ENCODE measurements around the gene AVEN.
"Not testable (repeated sequence)": the region's sequence is repeated elsewhere in the genome, so short reads cannot be mapped to it uniquely, and the experiment has no call there.

Gene AVEN

GRCh38 chr15:34010921-34011320 is 28.1 kb downstream of the AVEN start:
- DNase-seq (ENCODE audit: insufficient read length, low spot score) (no peak), FAIRE-seq (no peak)
- TF ChIP-seq CTCF (IDR thresholded peaks at IDR 0.05; ENCODE audit: insufficient read depth, missing control alignments) = no peak

DNA sequence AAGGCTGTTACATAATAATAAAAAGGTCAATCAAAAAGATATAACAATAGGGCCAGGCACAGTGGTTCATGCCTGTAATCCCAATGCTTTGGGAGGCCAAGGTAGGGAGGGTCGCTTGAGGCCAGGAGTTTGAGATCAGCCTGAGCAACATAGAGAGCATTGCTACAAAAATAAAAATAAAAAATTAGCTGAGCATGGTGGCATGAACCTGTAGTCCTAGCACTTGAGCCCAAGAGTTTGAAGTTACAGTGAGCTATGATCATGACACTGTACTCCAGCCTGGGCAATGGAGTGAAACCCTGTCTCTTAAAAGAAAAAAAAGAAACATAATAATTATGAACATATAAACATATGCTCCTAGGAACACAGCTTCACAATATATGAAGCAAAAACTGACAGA is 29.3 kb downstream of the AVEN start:
- FAIRE-seq = no peak
- TF ChIP-seq CTCF (IDR thresholded peaks at IDR 0.05; ENCODE audit: insufficient read depth, missing control alignments) = no peak
- no peak for DNase-seq (ENCODE audit: insufficient read length, low spot score)

GRCh38 chr15:34006381-34006780 is 32.6 kb downstream of the AVEN start:
- DNase-seq (ENCODE audit: insufficient read length, low spot score) = no peak
- no peak for TF ChIP-seq CTCF (IDR thresholded peaks at IDR 0.05; ENCODE audit: insufficient read depth, missing control alignments)
- peak; percentile 25 for FAIRE-seq

- TF ChIP-seq CTCF (IDR thresholded peaks at IDR 0.05; ENCODE audit: insufficient read depth, missing control alignments) = no peak
- FAIRE-seq = no peak
- no peak for DNase-seq (ENCODE audit: insufficient read length, low spot score)
Measured at GRCh38 chr15:34001536-34001935, 37.5 kb downstream of the AVEN start.

- not testable (repeated sequence) for FAIRE-seq; DNase-seq (ENCODE audit: insufficient read length, low spot score)
Measured at GRCh38 chr15:33995666-33996065, 43.3 kb downstream of the AVEN start.

DNA sequence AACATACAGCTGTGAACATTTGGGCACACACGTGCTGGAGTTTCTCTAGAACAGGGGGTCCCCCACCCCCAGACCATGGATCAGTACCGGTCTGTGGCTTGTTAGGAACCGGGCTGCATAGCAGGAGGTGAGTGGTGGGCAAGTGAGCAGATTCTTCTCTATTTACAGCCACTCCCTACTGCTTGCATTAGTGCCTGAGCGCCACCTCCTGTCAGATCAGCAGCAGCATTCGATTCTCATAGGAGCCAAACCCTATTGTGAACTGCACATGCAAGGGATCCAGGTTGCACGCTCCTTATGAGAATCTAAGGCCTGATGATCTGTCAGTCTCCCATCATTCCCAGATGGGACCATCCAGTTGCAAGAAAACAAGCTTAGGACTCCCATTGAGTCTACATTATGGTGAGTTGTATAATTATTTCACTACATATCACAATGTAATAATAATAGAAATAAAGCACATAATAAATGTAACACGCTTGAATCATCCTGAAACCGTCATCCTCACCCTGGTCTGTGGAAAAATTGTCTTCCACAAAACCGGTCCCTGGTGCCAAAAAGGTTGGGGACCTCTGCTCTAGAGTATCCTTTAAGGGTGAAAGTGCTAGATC is 44.9 kb downstream of the AVEN start:
- TF ChIP-seq CTCF (IDR thresholded peaks at IDR 0.05; ENCODE audit: insufficient read depth, missing control alignments) = peak; percentile 72
- DNase-seq (ENCODE audit: insufficient read length, low spot score) (no peak), FAIRE-seq (no peak)

DNA sequence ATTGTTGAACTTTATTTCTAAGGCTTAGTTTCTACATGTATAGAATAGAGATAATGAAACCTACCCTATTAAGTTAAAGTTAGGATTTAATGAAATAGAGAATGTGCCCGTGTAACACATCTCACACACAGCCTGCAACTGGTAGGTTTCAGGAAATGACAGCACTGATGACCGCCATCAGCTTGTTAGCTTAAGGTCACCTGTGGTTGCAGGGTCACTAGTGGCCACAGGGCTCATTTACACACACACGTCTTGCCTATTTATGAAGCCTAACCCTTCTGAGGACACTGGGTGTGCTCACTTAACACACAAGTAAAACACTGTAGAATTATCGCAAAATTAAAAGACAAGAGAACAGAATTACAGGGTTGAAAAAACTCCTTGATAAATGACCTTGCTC is 50.6 kb downstream of the AVEN start:
- TF ChIP-seq CTCF (IDR thresholded peaks at IDR 0.05; ENCODE audit: insufficient read depth, missing control alignments) = no peak
- no peak for FAIRE-seq
- no peak for DNase-seq (ENCODE audit: insufficient read length, low spot score)

DNA sequence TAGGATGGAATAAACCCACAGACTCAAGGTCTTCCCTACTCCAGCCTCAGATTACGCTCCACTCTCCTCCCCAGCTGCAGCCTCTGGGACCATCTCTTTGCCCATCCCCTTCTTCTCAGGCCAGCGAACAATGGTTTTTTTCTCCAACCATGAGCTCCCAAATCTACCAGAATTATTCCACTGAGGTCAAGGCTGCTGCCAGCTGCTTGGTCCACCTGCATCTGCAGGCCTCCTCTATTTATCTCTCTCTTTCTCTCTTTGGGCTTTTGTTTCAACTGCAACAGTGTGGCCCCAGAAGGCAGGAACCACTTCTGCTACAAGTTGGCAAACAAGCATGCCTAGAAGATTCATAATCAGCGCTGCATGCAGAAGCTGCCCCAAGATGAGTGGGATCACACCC is 51.6 kb downstream of the AVEN start:
- no peak for TF ChIP-seq CTCF (IDR thresholded peaks at IDR 0.05; ENCODE audit: insufficient read depth, missing control alignments)
- FAIRE-seq (no peak), DNase-seq (ENCODE audit: insufficient read length, low spot score) (no peak)

Data from D721Med (cell line).